Skin of body (tissue), 2 donors: ENCODE measurements around the gene SYT14. TPM values are rescaled to one million over a fixed set of nuclear protein-coding genes. Genes with fewer than 3 reads are reported as not detected.
"Not testable (repeated sequence)": the region's sequence is repeated elsewhere in the genome, so short reads cannot be mapped to it uniquely, and the experiment has no call there.

Experiments
- DNase-seq: peaks from one replicate; lab custom pipeline; 2025; lab: John Stamatoyannopoulos, UW
- total RNA-seq: library from RNA; depleted of rRNA; stranded (reverse); fragments of >200 nt; gene quantifications from one replicate; pipeline ENCODE4 v1.2.3, GENCODE V29; 2014

SYT14 gene
- total RNA-seq, 1 donor from 2014 or later, result 1.2 TPM

GRCh38 chr1:209936125-209936524 lies 1.9 kb upstream of the SYT14 start:
- no peak for DNase-seq

- no peak for DNase-seq
Measured at GRCh38 chr1:209945377-209945776, 7.4 kb downstream of the SYT14 start.

- no peak for DNase-seq
Measured at GRCh38 chr1:209948155-209948554, 10.1 kb downstream of the SYT14 start.

- no peak for DNase-seq
Measured at GRCh38 chr1:209956116-209956515, 18.1 kb downstream of the SYT14 start.

- DNase-seq, result no peak
Measured at GRCh38 chr1:209959623-209960022, 21.6 kb downstream of the SYT14 start.

GRCh38 chr1:209960926-209961325 lies 22.9 kb downstream of the SYT14 start:
- DNase-seq, result no peak

- no peak for DNase-seq
Measured at GRCh38 chr1:209962388-209962787, 24.4 kb downstream of the SYT14 start.

- DNase-seq, result no peak
Measured at GRCh38 chr1:209962856-209963255, 24.8 kb downstream of the SYT14 start.

- no peak for DNase-seq
Measured at GRCh38 chr1:209965996-209966395, 28.0 kb downstream of the SYT14 start.

GRCh38 chr1:209978721-209979120 lies 40.7 kb downstream of the SYT14 start:
- not testable (repeated sequence) for DNase-seq

- no peak for DNase-seq
Measured at GRCh38 chr1:209983953-209984352, 45.9 kb downstream of the SYT14 start.

GRCh38 chr1:209985002-209985401 lies 47.0 kb downstream of the SYT14 start:
- DNase-seq, result no peak

GRCh38 chr1:209988706-209989105 lies 50.7 kb downstream of the SYT14 start:
- DNase-seq, result no peak

GRCh38 chr1:209989525-209989924 lies 51.5 kb downstream of the SYT14 start:
- DNase-seq, result no peak

GRCh38 chr1:209993061-209993830 lies 55.2 kb downstream of the SYT14 start:
- DNase-seq, result no peak

- no peak for DNase-seq
Measured at GRCh38 chr1:209996348-209996747, 58.3 kb downstream of the SYT14 start.

GRCh38 chr1:209999005-209999404 lies 61.0 kb downstream of the SYT14 start:
- no peak for DNase-seq

- DNase-seq, result no peak
Measured at GRCh38 chr1:210001751-210002150, 63.7 kb downstream of the SYT14 start.

- DNase-seq, result no peak
Measured at GRCh38 chr1:210003501-210003900, 65.5 kb downstream of the SYT14 start.

- DNase-seq, result no peak
Measured at GRCh38 chr1:210010161-210010560, 72.1 kb downstream of the SYT14 start.

GRCh38 chr1:210021145-210021860 lies 83.3 kb downstream of the SYT14 start:
- DNase-seq, result no peak

- no peak for DNase-seq
Measured at GRCh38 chr1:210022044-210022443, 84.0 kb downstream of the SYT14 start.

- no peak for DNase-seq
Measured at GRCh38 chr1:210024282-210024681, 86.3 kb downstream of the SYT14 start.
